Measurements from ENCODE around the gene MRTFA.
"Not testable (repeated sequence)": the region's sequence is repeated elsewhere in the genome, so short reads cannot be mapped to it uniquely, and the experiment has no call there.

Gene MRTFA

GRCh38 chr22:40625794-40626193, 10.7 kb downstream of the MRTFA start:
- not testable (repeated sequence) for DNase-seq

- DNase-seq: not testable (repeated sequence)
Measured at GRCh38 chr22:40625281-40625680, 11.2 kb downstream of the MRTFA start.

GRCh38 chr22:40624770-40625169, 11.7 kb downstream of the MRTFA start:
- no peak for DNase-seq

GRCh38 chr22:40621309-40622151, 15.0 kb downstream of the MRTFA start:
- no peak for DNase-seq

- no peak for DNase-seq
Measured at GRCh38 chr22:40620464-40621046, 16.0 kb downstream of the MRTFA start.

GRCh38 chr22:40618400-40618799, 18.1 kb downstream of the MRTFA start:
- no peak for DNase-seq

- DNase-seq: no peak
Measured at GRCh38 chr22:40616578-40616977, 19.9 kb downstream of the MRTFA start.

GRCh38 chr22:40613067-40613466, 23.5 kb downstream of the MRTFA start:
- DNase-seq: no peak

GRCh38 chr22:40612291-40612751, 24.2 kb downstream of the MRTFA start:
- DNase-seq: no peak

- DNase-seq: no peak
Measured at GRCh38 chr22:40611606-40612005, 24.9 kb downstream of the MRTFA start.

- no peak for DNase-seq
Measured at GRCh38 chr22:40610329-40610850, 26.1 kb downstream of the MRTFA start.

GRCh38 chr22:40609216-40609615, 27.3 kb downstream of the MRTFA start:
- no peak for DNase-seq

- no peak for DNase-seq
Measured at GRCh38 chr22:40607506-40607905, 29.0 kb downstream of the MRTFA start.

GRCh38 chr22:40606306-40606705, 30.2 kb downstream of the MRTFA start:
- no peak for DNase-seq

- no peak for DNase-seq
Measured at GRCh38 chr22:40605761-40606160, 30.8 kb downstream of the MRTFA start.

GRCh38 chr22:40603088-40603605, 33.4 kb downstream of the MRTFA start:
- DNase-seq: no peak

- DNase-seq: no peak
Measured at GRCh38 chr22:40602231-40602630, 34.3 kb downstream of the MRTFA start.

- no peak for DNase-seq
Measured at GRCh38 chr22:40599731-40600130, 36.8 kb downstream of the MRTFA start.

- DNase-seq: not testable (repeated sequence)
Measured at GRCh38 chr22:40598712-40599111, 37.8 kb downstream of the MRTFA start.

GRCh38 chr22:40597526-40598430, 38.7 kb downstream of the MRTFA start:
- no peak for DNase-seq

GRCh38 chr22:40595497-40596234, 40.9 kb downstream of the MRTFA start:
- no peak for DNase-seq

- DNase-seq: no peak
Measured at GRCh38 chr22:40594924-40595323, 41.6 kb downstream of the MRTFA start.

Measured in NCI-H1105 (cell line).